Thyroid gland (tissue), 4 donors: ENCODE measurements around the gene SLC4A3.

Experiments used
- CTCF ChIP-seq, 6 experiments: fragments of 200-600 bp in 3 of 6; fragments of 450-650 bp in 3 of 6; sonication (generic) in 3 of 6; IDR thresholded peaks; one replicate each; pipeline ENCODE4 v1.5.1; 2016 to 2019; ENCODE audit warnings: antibody characterized with exemption in 6 of 6, mild to moderate bottlenecking in 2 of 6, inconsistent platforms in 1 of 6, moderate library complexity in 1 of 6
- POLR2A ChIP-seq, 2 donors: fragments of 450-650 bp; IDR thresholded peaks; one replicate each; pipeline ENCODE4 v1.6.1; 2017; ENCODE audit warnings: antibody characterized with exemption in 2 of 2, mild to moderate bottlenecking in 2 of 2, moderate library complexity in 1 of 2

- TF ChIP-seq CTCF (IDR thresholded peaks at IDR 0.05) = no peak
- no peak for TF ChIP-seq POLR2A (IDR thresholded peaks at IDR 0.05)
Measured at GRCh38 chr2:219648963-219649362, 21.5 kb downstream of the SLC4A3 start.
